Lower lobe of right lung (tissue), 2 donors: ENCODE data around the gene CRYBA2. TPM values are rescaled to one million over a fixed set of nuclear protein-coding genes. Genes with fewer than 3 reads are reported as not detected.

Experiments used
- ATAC-seq, 2 donors: fragments of 200-7000 bp; cut with Tn5 transposase; one replicate each; pipeline ENCODE4 v1.9.1; 2020 to 2022; ENCODE audit warnings: mild to moderate bottlenecking in 2 of 2, moderate library complexity in 2 of 2
- DNase-seq: peaks from one replicate; pipeline ENCODE4 v3.0.0-alpha.2; 2020
- H3K27ac ChIP-seq: fragments of 200-600 bp; one replicate; pipeline ENCODE4 v1.8.0; 2022
- H3K27me3 ChIP-seq: fragments of 200-600 bp; one replicate; pipeline ENCODE4 v1.8.0; 2022; ENCODE audit warnings: low read depth
- H3K36me3 ChIP-seq: fragments of 200-600 bp; one replicate; pipeline ENCODE4 v1.8.0; 2022; ENCODE audit warnings: mild to moderate bottlenecking
- H3K4me1 ChIP-seq: fragments of 200-600 bp; one replicate; pipeline ENCODE4 v1.8.0; 2022
- H3K4me3 ChIP-seq: fragments of 200-600 bp; one replicate; pipeline ENCODE4 v1.8.0; 2022; ENCODE audit warnings: mild to moderate bottlenecking
- H3K9me3 ChIP-seq: fragments of 200-600 bp; one replicate; pipeline ENCODE4 v1.8.0; 2022
- intact Hi-C: fragments of 100-400 bp; cut with DNase I; formaldehyde crosslinking; loops from one replicate; pipeline ENCODE4 v1.11.0; 2022
- total RNA-seq: library from RNA; stranded (reverse); fragmentation: NEBNext Ultra II Directional; extraction: Animal tissue kit (Norgen Biotek cat#: 25700); gene quantifications from one replicate; pipeline ENCODE4 v1.2.1, GENCODE V29; 2021
- TF ChIP-seq, protein P1 (sequence below): fragments of 200-600 bp; IDR thresholded peaks from one replicate; pipeline ENCODE4 v1.8.0; 2022; ENCODE audit warnings: antibody characterized with exemption, mild to moderate bottlenecking
- donor health status: DM: no; HTN: yes; CAD: no; lungs with severe emphysema.

CRYBA2 gene
- total RNA-seq, 1 donor from 2014 or later: not detected

DNA sequence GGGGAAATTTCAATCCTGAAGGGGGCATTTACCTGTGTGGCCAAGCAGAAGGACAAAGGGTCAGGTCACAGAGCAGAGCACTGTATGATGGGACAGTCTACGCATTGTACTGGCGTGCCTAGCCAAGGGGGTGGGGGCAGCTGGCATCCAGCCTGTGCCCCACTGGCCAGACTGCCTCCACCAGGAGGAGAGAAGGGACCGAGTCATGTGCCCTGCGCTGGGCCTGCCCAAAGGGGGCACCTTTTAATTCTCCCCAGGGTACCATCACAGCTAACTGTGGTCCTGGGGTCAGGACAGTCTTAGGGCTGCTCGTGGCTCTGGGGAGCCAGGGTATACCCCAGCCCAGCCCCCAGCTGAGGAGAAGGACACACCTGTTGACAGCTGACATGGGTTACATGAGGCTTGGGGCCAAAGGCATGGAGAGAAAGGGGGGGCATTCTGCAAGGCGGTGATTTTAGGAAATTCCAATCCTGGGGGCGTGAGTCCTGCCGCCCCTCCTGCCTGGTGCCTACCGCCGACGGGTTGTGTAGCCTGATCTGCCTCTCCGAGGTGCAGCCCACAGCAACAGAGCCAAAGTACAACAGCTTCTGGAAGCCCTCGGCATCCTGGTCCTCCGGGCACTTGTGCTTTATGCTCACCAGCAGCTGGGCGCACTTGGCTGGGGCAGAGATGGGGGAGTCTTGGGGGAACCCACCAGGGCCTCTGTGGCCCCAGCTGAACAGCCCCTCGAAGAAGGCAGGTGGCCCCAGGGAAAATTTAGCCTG lies 37.1 kb upstream of the CRYBA2 start:
- Histone ChIP-seq H3K9me3 (no peaks in the 10 kb centered on the region), H3K27ac (no peak overlapping the region), H3K4me1 (no peaks in the 10 kb centered on the region), H3K36me3 (no peaks in the 10 kb centered on the region), H3K27me3 (peaks cover 33% of the 10 kb centered on the region), H3K4me3 (no peak overlapping the region)
- DNase-seq: no peak
- intact Hi-C loops: no loop called here
- ATAC-seq: peak in 1 of 2 donors; percentile 6
- TF ChIP-seq, protein P1, sequence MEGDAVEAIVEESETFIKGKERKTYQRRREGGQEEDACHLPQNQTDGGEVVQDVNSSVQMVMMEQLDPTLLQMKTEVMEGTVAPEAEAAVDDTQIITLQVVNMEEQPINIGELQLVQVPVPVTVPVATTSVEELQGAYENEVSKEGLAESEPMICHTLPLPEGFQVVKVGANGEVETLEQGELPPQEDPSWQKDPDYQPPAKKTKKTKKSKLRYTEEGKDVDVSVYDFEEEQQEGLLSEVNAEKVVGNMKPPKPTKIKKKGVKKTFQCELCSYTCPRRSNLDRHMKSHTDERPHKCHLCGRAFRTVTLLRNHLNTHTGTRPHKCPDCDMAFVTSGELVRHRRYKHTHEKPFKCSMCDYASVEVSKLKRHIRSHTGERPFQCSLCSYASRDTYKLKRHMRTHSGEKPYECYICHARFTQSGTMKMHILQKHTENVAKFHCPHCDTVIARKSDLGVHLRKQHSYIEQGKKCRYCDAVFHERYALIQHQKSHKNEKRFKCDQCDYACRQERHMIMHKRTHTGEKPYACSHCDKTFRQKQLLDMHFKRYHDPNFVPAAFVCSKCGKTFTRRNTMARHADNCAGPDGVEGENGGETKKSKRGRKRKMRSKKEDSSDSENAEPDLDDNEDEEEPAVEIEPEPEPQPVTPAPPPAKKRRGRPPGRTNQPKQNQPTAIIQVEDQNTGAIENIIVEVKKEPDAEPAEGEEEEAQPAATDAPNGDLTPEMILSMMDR: no peak

DNA sequence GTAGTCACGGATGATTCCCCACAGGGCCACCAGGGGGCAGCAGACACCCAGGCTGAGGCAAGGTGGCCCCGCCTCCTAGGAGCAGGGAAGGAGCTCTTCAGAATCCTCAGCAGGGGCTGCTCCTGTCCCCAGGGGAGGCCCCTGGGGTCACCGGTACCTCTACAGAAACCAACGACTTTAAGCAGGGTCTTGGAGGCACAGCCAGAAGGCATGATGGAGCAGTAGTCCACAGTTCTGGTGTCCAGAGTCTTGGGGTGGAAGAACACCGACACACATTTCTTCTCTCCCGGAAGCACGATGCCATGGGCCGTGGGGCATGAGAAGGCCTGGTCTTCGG lies 36.6 kb upstream of the CRYBA2 start:
- DNase-seq (peak; percentile 85), ATAC-seq (peak; percentile 87 to 90)
- peaks cover 33% of the 10 kb centered on the region for H3K27me3 ChIP-seq
- no peaks in the 10 kb centered on the region for H3K9me3 ChIP-seq
- no peak overlapping the region for H3K27ac ChIP-seq
- no peak overlapping the region for H3K4me3 ChIP-seq
- TF ChIP-seq, protein P1: peak; percentile 98
- no peaks in the 10 kb centered on the region for H3K4me1 ChIP-seq
- intact Hi-C loops: no loop called here
- no peaks in the 10 kb centered on the region for H3K36me3 ChIP-seq

DNA sequence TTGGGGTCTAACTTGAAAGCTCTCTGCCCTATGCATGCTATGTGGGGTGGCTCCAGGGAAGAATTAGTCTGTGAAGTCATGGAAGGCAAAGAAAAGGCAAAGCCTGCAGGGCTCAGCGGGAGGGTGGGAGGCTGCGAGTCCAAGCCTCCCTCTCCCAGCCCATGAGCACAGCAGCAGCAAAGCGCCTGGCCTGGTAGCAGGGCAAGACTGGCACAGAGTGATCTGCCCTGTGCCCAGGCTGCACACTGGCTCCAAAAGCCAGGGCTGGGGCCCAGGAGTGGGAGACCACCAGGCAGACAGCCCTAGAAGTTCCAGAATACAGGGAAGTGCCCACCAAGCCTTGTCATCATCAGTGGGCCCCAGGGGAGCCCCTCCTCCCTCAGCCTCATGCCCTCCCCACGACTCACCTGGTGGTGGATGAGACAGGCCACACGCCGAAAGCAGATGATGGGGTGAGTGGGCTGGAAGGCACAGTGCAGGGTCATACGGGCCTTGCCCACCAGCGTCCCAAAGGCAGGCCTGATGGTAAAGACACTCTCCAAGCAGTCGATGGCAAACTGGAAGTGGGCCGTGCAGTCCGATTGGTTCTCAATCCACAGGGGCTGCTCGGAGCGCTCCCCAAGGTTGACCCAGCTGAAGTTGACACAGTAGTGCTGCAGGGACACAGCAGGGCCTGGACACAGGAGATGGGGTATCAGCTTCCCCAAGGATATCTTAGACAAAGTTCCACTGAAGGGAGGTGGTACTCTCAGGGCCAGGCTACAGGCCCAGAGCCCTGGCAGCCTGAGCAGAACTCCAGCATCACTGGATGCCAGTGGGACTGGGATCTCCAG lies 36.0 kb upstream of the CRYBA2 start:
- Histone ChIP-seq H3K36me3 (no peaks in the 10 kb centered on the region), H3K9me3 (no peaks in the 10 kb centered on the region), H3K27ac (no peak overlapping the region), H3K4me1 (no peaks in the 10 kb centered on the region), H3K4me3 (no peak overlapping the region), H3K27me3 (peaks cover 33% of the 10 kb centered on the region)
- intact Hi-C loops: no loop called here
- ATAC-seq (peak in 1 of 2 donors; percentile 9), DNase-seq (no peak)
- TF ChIP-seq, protein P1: no peak

DNA sequence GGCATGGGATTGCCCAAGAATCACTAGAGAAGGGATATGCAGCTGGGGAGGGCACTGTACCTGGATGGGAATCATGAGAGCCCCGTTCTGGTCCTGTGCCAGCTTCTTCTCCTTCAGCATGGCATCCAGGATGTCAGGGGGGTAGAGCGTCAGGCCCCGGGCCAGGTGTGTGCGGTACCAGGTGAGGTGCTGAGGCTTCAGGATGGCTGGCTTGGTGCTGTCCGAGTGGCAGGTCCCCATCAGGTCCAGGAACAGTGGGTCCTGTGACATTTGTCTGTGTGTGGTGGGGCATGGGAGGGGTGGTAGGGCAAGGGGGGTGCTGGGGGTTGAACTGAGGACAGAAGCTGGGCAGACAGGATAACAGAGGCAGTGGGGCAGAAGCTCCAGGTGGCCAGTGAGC lies 34.9 kb upstream of the CRYBA2 start:
- intact Hi-C loops: no loop called here
- Histone ChIP-seq H3K36me3 (no peaks in the 10 kb centered on the region), H3K4me1 (no peaks in the 10 kb centered on the region), H3K4me3 (no peak overlapping the region), H3K27me3 (peaks cover 30% of the 10 kb centered on the region), H3K9me3 (no peaks in the 10 kb centered on the region), H3K27ac (no peak overlapping the region)
- TF ChIP-seq, protein P1: no peak
- DNase-seq: no peak
- ATAC-seq: no peak

DNA sequence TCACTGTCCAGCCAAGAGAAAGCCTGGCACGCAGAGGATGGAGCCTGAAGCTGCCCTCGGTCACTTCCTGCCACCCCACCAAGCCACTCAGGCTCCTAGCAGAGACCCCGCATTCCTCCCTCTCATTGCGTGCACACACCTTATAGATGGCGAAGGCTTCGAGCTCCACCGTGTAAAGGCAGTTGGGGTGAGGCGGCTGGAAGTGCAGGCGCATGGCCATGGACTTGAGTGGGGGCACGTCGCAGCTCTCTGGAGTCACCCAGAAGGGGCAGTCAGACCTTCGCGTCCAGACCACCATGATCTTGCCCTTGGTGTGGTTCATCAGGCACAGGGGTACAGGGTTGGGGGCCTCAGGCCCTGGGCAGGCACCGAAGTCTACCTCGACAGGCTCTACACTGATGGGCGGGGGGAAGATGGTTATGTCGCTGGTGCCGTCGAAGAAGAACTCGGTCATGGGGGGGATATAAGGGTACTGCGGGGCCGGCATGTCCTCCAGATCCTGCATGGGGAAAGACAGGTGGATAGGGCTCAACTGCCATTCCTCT lies 34.4 kb upstream of the CRYBA2 start:
- DNase-seq (no peak), ATAC-seq (no peak)
- peaks cover 24% of the 10 kb centered on the region for H3K27me3 ChIP-seq
- no peak overlapping the region for H3K27ac ChIP-seq
- H3K9me3 ChIP-seq: no peaks in the 10 kb centered on the region
- H3K4me3 ChIP-seq: no peak overlapping the region
- TF ChIP-seq, protein P1: no peak
- no peaks in the 10 kb centered on the region for H3K4me1 ChIP-seq
- H3K36me3 ChIP-seq: no peaks in the 10 kb centered on the region
- intact Hi-C loops: no loop called here
